H9 (cell line): ENCODE results near the gene GPD1L. TPM values are rescaled to one million over a fixed set of nuclear protein-coding genes. Genes with fewer than 3 reads are reported as not detected.

Experiments
- DNase-seq: peaks from one replicate; pipeline ENCODE4 v3.0.0-alpha.2; 2017
- H2AFZ ChIP-seq: one replicate; pipeline ENCODE4 v1.6.1; 2013; ENCODE audit warnings: mild to moderate bottlenecking, low read length, control low read depth, moderate library complexity
- H2AK5ac ChIP-seq: 2 replicates; pipeline ENCODE4 v1.6.1; 2013; ENCODE audit warnings: low read length, control low read depth, mixed read lengths; ENCODE audit not compliant: insufficient read length
- H2BK120ac ChIP-seq: one replicate; pipeline ENCODE4 v1.6.1; 2013; ENCODE audit warnings: low read depth, mild to moderate bottlenecking, low read length, control low read depth, inconsistent platforms; ENCODE audit not compliant: poor library complexity, severe bottlenecking
- H2BK12ac ChIP-seq: 2 replicates; pipeline ENCODE4 v1.6.1; 2013; ENCODE audit warnings: low read length, control low read depth, mixed read lengths, low read depth; ENCODE audit not compliant: insufficient read length
- H2BK15ac ChIP-seq: 2 replicates; pipeline ENCODE4 v1.6.1; 2013; ENCODE audit warnings: low read depth, low read length, control low read depth
- H2BK20ac ChIP-seq: one replicate; pipeline ENCODE4 v1.6.1; 2013; ENCODE audit warnings: low read depth, mild to moderate bottlenecking, low read length, control low read depth, inconsistent platforms; ENCODE audit not compliant: poor library complexity, severe bottlenecking
- H2BK5ac ChIP-seq: 2 replicates; pipeline ENCODE4 v1.6.1; 2013; ENCODE audit warnings: low read length, control low read depth, mixed read lengths; ENCODE audit not compliant: insufficient read length
- H3K14ac ChIP-seq: 2 replicates; pipeline ENCODE4 v1.6.1; 2013; ENCODE audit warnings: low read length, control low read depth; ENCODE audit not compliant: insufficient read depth
- H3K18ac ChIP-seq: 2 replicates; pipeline ENCODE4 v1.6.1; 2013; ENCODE audit warnings: low read depth, mild to moderate bottlenecking, mixed read lengths, low read length, control low read depth; ENCODE audit not compliant: insufficient read length
- H3K23ac ChIP-seq: 2 replicates; pipeline ENCODE4 v1.6.1; 2013; ENCODE audit warnings: low read length, control low read depth, mixed read lengths, low read depth; ENCODE audit not compliant: insufficient read length
- H3K23me2 ChIP-seq: 2 replicates; pipeline ENCODE4 v1.6.1; 2013; ENCODE audit warnings: low read depth, mild to moderate bottlenecking, mixed read lengths, low read length, control low read depth; ENCODE audit not compliant: insufficient read length, poor library complexity, severe bottlenecking
- H3K27ac ChIP-seq: 2 replicates; pipeline ENCODE4 v1.5.1; 2013; ENCODE audit warnings: low read length, control low read depth, mixed read lengths, low read depth; ENCODE audit not compliant: insufficient read length
- H3K27me3 ChIP-seq: 2 replicates; pipeline ENCODE4 v1.6.1; 2013; ENCODE audit warnings: low read length, control low read depth, inconsistent platforms; ENCODE audit not compliant: insufficient read depth
- H3K4ac ChIP-seq: 2 replicates; pipeline ENCODE4 v1.6.1; 2013; ENCODE audit warnings: low read depth, mild to moderate bottlenecking, control low read depth, inconsistent platforms, low read length, moderate library complexity
- H3K4me1 ChIP-seq: 2 replicates; pipeline ENCODE4 v1.6.1; 2013; ENCODE audit warnings: low read length, control low read depth, inconsistent platforms; ENCODE audit not compliant: insufficient read depth
- H3K4me2 ChIP-seq: 2 replicates; pipeline ENCODE4 v1.6.1; 2013; ENCODE audit warnings: low read length, control low read depth, mixed read lengths; ENCODE audit not compliant: insufficient read length, insufficient read depth
- H3K56ac ChIP-seq: 2 replicates; pipeline ENCODE4 v1.6.1; 2013; ENCODE audit warnings: low read depth, mild to moderate bottlenecking, mixed read lengths, low read length, control low read depth; ENCODE audit not compliant: insufficient read length
- H3K79me1 ChIP-seq: 2 replicates; pipeline ENCODE4 v1.6.1; 2013; ENCODE audit warnings: low read depth, mild to moderate bottlenecking, moderate library complexity, low read length, control low read depth, inconsistent platforms; ENCODE audit not compliant: insufficient read depth, poor library complexity, severe bottlenecking
- H3K79me2 ChIP-seq: 2 replicates; pipeline ENCODE4 v1.6.1; 2013; ENCODE audit warnings: low read length, control low read depth, inconsistent platforms; ENCODE audit not compliant: insufficient read depth
- H3K9ac ChIP-seq: 2 replicates; pipeline ENCODE4 v1.6.1; 2013; ENCODE audit warnings: low read length, control low read depth, mixed read lengths; ENCODE audit not compliant: insufficient read length; ENCODE audit errors: extremely low read depth
- H3K9me3 ChIP-seq: one replicate; pipeline ENCODE4 v1.6.1; 2013; ENCODE audit warnings: low read depth, low read length, inconsistent platforms; ENCODE audit not compliant: control insufficient read depth
- H3T11ph ChIP-seq: one replicate; pipeline ENCODE4 v1.6.1; 2013; ENCODE audit warnings: mild to moderate bottlenecking, low read length, control low read depth, inconsistent platforms
- H4K20me1 ChIP-seq: one replicate; pipeline ENCODE4 v1.6.1; 2013; ENCODE audit not compliant: control insufficient read depth, insufficient read length, insufficient read depth
- H4K5ac ChIP-seq: 2 replicates; pipeline ENCODE4 v1.6.1; 2013; ENCODE audit warnings: low read depth, mild to moderate bottlenecking, mixed read lengths, low read length, control low read depth; ENCODE audit not compliant: insufficient read length
- H4K8ac ChIP-seq: replicated peaks from 2 replicates; pipeline ENCODE4 v1.6.1; 2013; ENCODE audit warnings: low read length, control low read depth, mixed read lengths, low read depth; ENCODE audit not compliant: insufficient read length
- H4K91ac ChIP-seq: 2 replicates; pipeline ENCODE4 v1.6.1; 2013; ENCODE audit warnings: low read depth, mild to moderate bottlenecking, moderate library complexity, mixed read lengths, low read length, control low read depth; ENCODE audit not compliant: insufficient read length
- H3K27ac Mint-ChIP-seq, 3 experiments: 2 replicates in 2 of 3; 3 replicates in 1 of 3; pipeline ENCODE4 v1.8.0; 2020 to 2021; ENCODE audit warnings: mixed read lengths in 3 of 3, mild to moderate bottlenecking in 1 of 3, moderate library complexity in 1 of 3
- H3K27me3 Mint-ChIP-seq: 2 replicates; pipeline ENCODE4 v1.8.0; 2021; ENCODE audit warnings: low read depth, mild to moderate bottlenecking, moderate library complexity, mixed read lengths
- H3K36me3 Mint-ChIP-seq, 3 experiments: 2 replicates in 2 of 3; 3 replicates in 1 of 3; pipeline ENCODE4 v1.8.0; 2020 to 2021; ENCODE audit warnings: low read depth in 3 of 3, mixed read lengths in 3 of 3; ENCODE audit not compliant: insufficient read depth in 1 of 3
- H3K4me1 Mint-ChIP-seq, 2 experiments: 2 replicates each; pipeline ENCODE4 v1.8.0; 2020; ENCODE audit warnings: mixed read lengths in 2 of 2
- H3K4me3 Mint-ChIP-seq, 2 experiments: 2 replicates in 1 of 2; 3 replicates in 1 of 2; pipeline ENCODE4 v1.8.0; 2020 to 2021; ENCODE audit warnings: mild to moderate bottlenecking in 2 of 2, mixed read lengths in 2 of 2, moderate library complexity in 1 of 2
- H3K9me3 Mint-ChIP-seq, 2 experiments: 2 replicates in 1 of 2; 3 replicates in 1 of 2; pipeline ENCODE4 v1.8.0; 2020; ENCODE audit warnings: mild to moderate bottlenecking in 2 of 2, mixed read lengths in 2 of 2, moderate library complexity in 1 of 2
- CTCF ChIP-seq: fragments of 200-600 bp; sonication (generic); conservative IDR thresholded peaks from 3 replicates; pipeline ENCODE4 v1.8.0; 2021; ENCODE audit warnings: antibody characterized with exemption, mild to moderate bottlenecking
- WGBS: extraction: QIAGEN DNeasy Blood & Tissue Kit; methylation state at CpG from one replicate; pipeline ENCODE4 v1.1.7; 2013; ENCODE audit warnings: missing lambda C conversion rate, low lambda C conversion rate, mixed read lengths; ENCODE audit not compliant: insufficient read length; ENCODE audit errors: extremely low coverage; 5-methylcytosine and 5-hydroxymethylcytosine counted together
- total RNA-seq: library from RNA; stranded (reverse); gene quantifications from 2 replicates; pipeline ENCODE4 v1.2.1, GENCODE V29; 2021

Gene GPD1L
- total RNA-seq, 1 experiment from 2014 or later, result 3.7 TPM

- H4K91ac ChIP-seq, result no peak overlapping the region
- no peak overlapping the region for H3K27ac ChIP-seq
- no peaks in the 10 kb centered on the region for H3K23me2 ChIP-seq
- no peak for TF ChIP-seq CTCF
- H2BK120ac ChIP-seq, result no peak overlapping the region
- H3K79me2 ChIP-seq, result no peaks in the 10 kb centered on the region
- no peak overlapping the region for H3K9ac ChIP-seq
- H3K18ac ChIP-seq, result no peak overlapping the region
- H2AFZ ChIP-seq, result no peak overlapping the region
- H3K9me3 ChIP-seq, result no peaks in the 10 kb centered on the region
- Mint-ChIP-seq H3K27ac (no peak overlapping the region), H3K27me3 (no peaks in the 10 kb centered on the region), H3K36me3 (no peaks in the 10 kb centered on the region), H3K9me3 (no peaks in the 10 kb centered on the region; a peak in 1 of 5 replicates), H3K4me1 (peaks cover 9% of the 10 kb centered on the region in 2 experiments), H3K4me3 (no peak overlapping the region)
- H3K4ac ChIP-seq, result no peak overlapping the region
- H2BK12ac ChIP-seq, result no peak overlapping the region
- H4K20me1 ChIP-seq, result no peaks in the 10 kb centered on the region
- no peak overlapping the region for H3T11ph ChIP-seq
- H2BK15ac ChIP-seq, result no peak overlapping the region
- H4K5ac ChIP-seq, result no peak overlapping the region
- no peak overlapping the region for H2AK5ac ChIP-seq
- H3K56ac ChIP-seq, result no peak overlapping the region
- H3K79me1 ChIP-seq, result no peaks in the 10 kb centered on the region
- no peaks in the 10 kb centered on the region for H3K27me3 ChIP-seq
- no peak for DNase-seq
- no peak overlapping the region for H3K4me2 ChIP-seq
- H3K4me1 ChIP-seq, result no peaks in the 10 kb centered on the region
- WGBS, result no CpG with 5 or more reads among the region's 5 CpGs
- no peak overlapping the region for H2BK5ac ChIP-seq
- no peak overlapping the region for H3K14ac ChIP-seq
- H2BK20ac ChIP-seq, result no peak overlapping the region
- H3K23ac ChIP-seq, result no peak overlapping the region
- H4K8ac ChIP-seq, result no peak overlapping the region
Observed at GRCh38 chr3:32140943-32141342, 34.5 kb downstream of the GPD1L start.
